IMR-90 (cell line): Measurements from ENCODE around the gene ZC2HC1B. TPM values are rescaled to one million over a fixed set of nuclear protein-coding genes. Genes with fewer than 3 reads are reported as not detected.

Experiments
- ATAC-seq: fragments of 200-7000 bp; cut with Tn5 transposase; 2 replicates; pipeline ENCODE4 v1.9.1; 2020; ENCODE audit warnings: low read depth, mild to moderate bottlenecking, moderate library complexity
- BruUV-seq: library from RNA; stranded (reverse); fragments of 400-500 nt; replicated peaks from 2 replicates; lab custom pipeline; 2021; lab: Mats Ljungman, UMichigan
- CTCF ChIA-PET: fragments of 300-600 bp; formaldehyde crosslinking; extraction: SDS; loops from one replicate; lab custom pipeline; 2021; ENCODE audit warnings: antibody characterized with exemption; lab: Yijun Ruan, JAX
- POLR2A ChIA-PET: fragments of 300-600 bp; sonication (Branson Sonifier 250); formaldehyde crosslinking; loops from one replicate; lab custom pipeline; 2022; ENCODE audit warnings: antibody characterized with exemption; ENCODE audit not compliant: unreplicated experiment; lab: Charles Lee
- DNase-seq: peaks from one replicate; pipeline ENCODE4 v3.0.0; 2013
- H2AFZ ChIP-seq: replicated peaks from 2 replicates; pipeline ENCODE3; 2013; ENCODE audit warnings: low read length, mild to moderate bottlenecking; ENCODE audit not compliant: poor library complexity
- H2AK5ac ChIP-seq: 2 replicates; pipeline ENCODE4 v1.6.1; 2013; ENCODE audit warnings: low read depth, low read length, inconsistent platforms
- H2AK9ac ChIP-seq: replicated peaks from 2 replicates; pipeline ENCODE3; 2013; ENCODE audit warnings: mild to moderate bottlenecking, low read depth, low read length, moderate library complexity; ENCODE audit not compliant: poor library complexity
- H2BK120ac ChIP-seq: 2 replicates; pipeline ENCODE4 v1.6.1; 2013; ENCODE audit warnings: low read depth, low read length, inconsistent platforms
- H2BK15ac ChIP-seq: 3 replicates; pipeline ENCODE4 v1.6.1; 2013; ENCODE audit warnings: low read depth, low read length, inconsistent platforms
- H2BK20ac ChIP-seq: 2 replicates; pipeline ENCODE4 v1.6.1; 2013; ENCODE audit warnings: low read depth, mild to moderate bottlenecking, inconsistent platforms, low read length, moderate library complexity
- H2BK5ac ChIP-seq: 2 replicates; pipeline ENCODE4 v1.6.1; 2013; ENCODE audit warnings: mild to moderate bottlenecking, low read depth, low read length, inconsistent platforms; ENCODE audit not compliant: poor library complexity, severe bottlenecking
- H3K14ac ChIP-seq: replicated peaks from 2 replicates; pipeline ENCODE4 v1.6.1; 2013; ENCODE audit warnings: low read depth, low read length, inconsistent platforms
- H3K18ac ChIP-seq: 2 replicates; pipeline ENCODE4 v1.6.1; 2013; ENCODE audit warnings: low read depth, low read length, control low read depth
- H3K23ac ChIP-seq: 2 replicates; pipeline ENCODE4 v1.6.1; 2013; ENCODE audit warnings: low read depth, low read length, inconsistent platforms
- H3K27ac ChIP-seq: 2 replicates; pipeline ENCODE4 v1.5.1; 2013; ENCODE audit warnings: mild to moderate bottlenecking, control low read depth, low read length; ENCODE audit not compliant: insufficient read depth
- H3K27me3 ChIP-seq: 2 replicates; pipeline ENCODE4 v1.6.1; 2013; ENCODE audit warnings: low read length; ENCODE audit not compliant: control insufficient read depth, insufficient read depth
- H3K36me3 ChIP-seq: 2 replicates; pipeline ENCODE4 v1.6.1; 2013; ENCODE audit warnings: low read length, mixed read lengths; ENCODE audit not compliant: control insufficient read depth, insufficient read depth
- H3K4ac ChIP-seq: 2 replicates; pipeline ENCODE4 v1.6.1; 2013; ENCODE audit warnings: low read depth, low read length, inconsistent platforms
- H3K4me1 ChIP-seq: 2 replicates; pipeline ENCODE4 v1.6.1; 2013; ENCODE audit warnings: low read length, mixed read lengths; ENCODE audit not compliant: control insufficient read depth, insufficient read depth
- H3K4me2 ChIP-seq: 2 replicates; pipeline ENCODE4 v1.6.1; 2013; ENCODE audit warnings: low read depth, mild to moderate bottlenecking, control low read depth, low read length, moderate library complexity
- H3K4me3 ChIP-seq: 2 replicates; pipeline ENCODE4 v1.5.1; 2013; ENCODE audit warnings: low read depth, mild to moderate bottlenecking, control low read depth, low read length, moderate library complexity; ENCODE audit not compliant: insufficient read depth
- H3K56ac ChIP-seq: 2 replicates; pipeline ENCODE4 v1.6.1; 2013; ENCODE audit warnings: low read length, inconsistent platforms; ENCODE audit not compliant: insufficient read depth; ENCODE audit errors: extremely low read depth
- H3K79me1 ChIP-seq, 2 experiments: 2 replicates each; pipeline ENCODE4 v1.6.1; 2013; ENCODE audit warnings: low read length in 2 of 2, inconsistent platforms in 1 of 2, low read depth in 1 of 2
- H3K9ac ChIP-seq: 2 replicates; pipeline ENCODE4 v1.6.1; 2013; ENCODE audit warnings: low read depth, low read length, control low read depth
- H3K9me1 ChIP-seq: 2 replicates; pipeline ENCODE4 v1.6.1; 2013; ENCODE audit warnings: low read length, inconsistent platforms; ENCODE audit not compliant: insufficient read depth
- H3K9me3 ChIP-seq: 2 replicates; pipeline ENCODE4 v1.6.1; 2013; ENCODE audit warnings: low read length; ENCODE audit not compliant: control insufficient read depth, insufficient read depth
- H4K20me1 ChIP-seq: 2 replicates; pipeline ENCODE4 v1.6.1; 2013; ENCODE audit warnings: low read length, inconsistent platforms; ENCODE audit not compliant: insufficient read depth
- H4K5ac ChIP-seq: 2 replicates; pipeline ENCODE4 v1.6.1; 2013; ENCODE audit warnings: mild to moderate bottlenecking, low read depth, low read length, control low read depth
- H4K8ac ChIP-seq, 2 experiments: 2 replicates each; pipeline ENCODE4 v1.6.1; 2013; ENCODE audit warnings: low read depth in 2 of 2, low read length in 2 of 2, control low read depth in 1 of 2, inconsistent platforms in 1 of 2
- H4K91ac ChIP-seq: 2 replicates; pipeline ENCODE4 v1.6.1; 2013; ENCODE audit warnings: low read depth, low read length, inconsistent platforms; ENCODE audit not compliant: insufficient read depth
- FOS ChIP-seq: fragments of 150-350 bp; IDR thresholded peaks from 2 replicates; pipeline ENCODE4 v1.6.1; 2016; ENCODE audit warnings: low read depth, low read length
- MAFK ChIP-seq: IDR thresholded peaks from 2 replicates; pipeline ENCODE4 v1.6.1; 2012; ENCODE audit warnings: low read depth, low read length, improper control_type of control experiment
- MAZ ChIP-seq: IDR thresholded peaks from 2 replicates; pipeline ENCODE4 v1.6.1; 2012; ENCODE audit warnings: low read depth, mild to moderate bottlenecking, low read length, improper control_type of control experiment, moderate library complexity, borderline replicate concordance
- MXI1 ChIP-seq: IDR thresholded peaks from 2 replicates; pipeline ENCODE4 v1.6.1; 2012; ENCODE audit warnings: low read depth, mild to moderate bottlenecking, low read length, moderate library complexity, borderline replicate concordance
- NFE2L2 ChIP-seq: fragments of 150-350 bp; IDR thresholded peaks from 2 replicates; pipeline ENCODE4 v1.6.1; 2016; ENCODE audit warnings: low read depth, mild to moderate bottlenecking, low read length
- POLR2A ChIP-seq: IDR thresholded peaks from 2 replicates; pipeline ENCODE4 v1.6.1; 2012; ENCODE audit warnings: mild to moderate bottlenecking, low read depth, low read length
- RAD21 ChIP-seq: IDR thresholded peaks from 2 replicates; pipeline ENCODE4 v1.6.1; 2012; ENCODE audit warnings: low read length, improper control_type of control experiment
- WGBS, 2 experiments: methylation state at CpG; one replicate each; pipeline versions ENCODE4 v1.1.5 to v1.1.7; 2013; ENCODE audit warnings: missing lambda C conversion rate in 2 of 2; ENCODE audit not compliant: insufficient read length in 1 of 2; ENCODE audit errors: extremely low coverage in 2 of 2; 5-methylcytosine and 5-hydroxymethylcytosine counted together
- dilution Hi-C: fragments of 300-500 bp; cut with HindIII; formaldehyde crosslinking; loops from one replicate; pipeline ENCODE4 v1.14.3; 2018; ENCODE audit warnings: low sequenced_read_pairs; ENCODE audit not compliant: unreplicated experiment
- in situ Hi-C: fragments of 300-500 bp; cut with MboI; formaldehyde crosslinking; loops from 3 replicates; pipeline ENCODE4 v1.14.3; 2019; ENCODE audit warnings: low sequenced_read_pairs, inconsistent platforms, mixed read lengths
- intact Hi-C: fragments of 100-400 bp; cut with micrococcal nuclease; formaldehyde crosslinking; loops from 2 replicates; pipeline ENCODE4 v1.10.0; 2022
- polyA plus RNA-seq, 3 experiments: library from polyadenylated mRNA; depleted of rRNA; stranded (reverse); fragments of >200 nt; gene quantifications; 2 replicates each; pipeline ENCODE4 v1.2.3, GENCODE V29; 2012; ENCODE audit warnings: low replicate concordance in 1 of 3
- total RNA-seq: library from RNA; depleted of rRNA; stranded (reverse); fragments of >200 nt; gene quantifications from 2 replicates; pipeline ENCODE4 v1.2.3, GENCODE V29; 2012
- TF ChIP-seq, protein P1 (sequence below): fragments of 150-350 bp; IDR thresholded peaks from 2 replicates; pipeline ENCODE4 v1.6.1; 2017; ENCODE audit warnings: mild to moderate bottlenecking, antibody characterized with exemption, low read length, low read depth
- TF ChIP-seq, protein P2 (sequence below): conservative IDR thresholded peaks from 2 replicates; pipeline ENCODE4 v1.5.1; 2012; ENCODE audit warnings: mild to moderate bottlenecking, low read depth, low read length, improper control_type of control experiment
- TF ChIP-seq, protein P3 (sequence below): fragments of 150-350 bp; IDR thresholded peaks from 2 replicates; pipeline ENCODE4 v1.6.1; 2016; ENCODE audit warnings: low read depth, mild to moderate bottlenecking, low read length, moderate library complexity, borderline replicate concordance

Gene ZC2HC1B
- total and polyA plus RNA-seq, 2 of the 4 experiments (the other 2 are of a cell fraction), result not detected

DNA sequence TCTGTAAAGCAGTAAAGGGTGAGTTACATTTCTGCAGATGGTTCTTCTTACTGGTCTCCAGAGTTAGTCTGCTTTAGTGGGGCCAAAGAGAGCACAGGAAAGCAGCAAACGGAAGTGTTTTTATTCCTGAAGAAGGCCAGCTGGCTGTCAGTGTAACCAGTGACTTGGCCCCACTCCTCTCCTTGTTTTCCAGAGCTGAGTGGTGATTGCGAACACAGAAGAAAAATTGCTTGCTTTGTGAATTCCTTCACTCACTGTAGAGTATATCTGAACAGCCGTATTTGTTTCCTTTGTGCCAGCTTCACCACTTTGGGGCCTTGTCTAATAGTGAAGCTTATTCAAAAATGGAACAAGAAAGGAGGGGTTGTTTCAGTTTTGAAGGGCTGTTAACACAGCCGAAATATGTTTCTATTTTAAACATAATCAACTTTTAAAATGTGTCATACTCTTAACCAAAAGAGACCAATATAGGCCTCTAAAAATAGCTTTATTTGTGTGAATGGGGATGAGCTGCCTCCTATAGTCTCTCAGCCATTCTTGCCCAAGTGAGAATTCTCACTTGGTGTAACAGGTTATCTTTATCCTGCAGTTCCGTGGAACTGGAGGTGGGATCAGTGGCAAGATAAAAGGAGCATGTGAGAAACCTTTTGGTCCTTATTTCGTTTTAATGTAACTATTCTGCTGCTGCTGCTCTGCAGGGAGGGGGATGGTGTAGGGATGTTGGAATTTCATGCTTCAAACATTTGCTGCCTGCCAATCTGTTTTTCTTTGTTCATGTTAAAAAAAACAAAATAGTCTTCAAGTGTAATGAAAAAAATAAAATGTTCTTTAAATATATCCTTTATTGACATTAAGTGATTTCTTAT is 37.8 kb downstream of the ZC2HC1B start (continued):
- TF ChIP-seq, protein P1, sequence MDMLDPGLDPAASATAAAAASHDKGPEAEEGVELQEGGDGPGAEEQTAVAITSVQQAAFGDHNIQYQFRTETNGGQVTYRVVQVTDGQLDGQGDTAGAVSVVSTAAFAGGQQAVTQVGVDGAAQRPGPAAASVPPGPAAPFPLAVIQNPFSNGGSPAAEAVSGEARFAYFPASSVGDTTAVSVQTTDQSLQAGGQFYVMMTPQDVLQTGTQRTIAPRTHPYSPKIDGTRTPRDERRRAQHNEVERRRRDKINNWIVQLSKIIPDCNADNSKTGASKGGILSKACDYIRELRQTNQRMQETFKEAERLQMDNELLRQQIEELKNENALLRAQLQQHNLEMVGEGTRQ, result no peak
- TF ChIP-seq MAFK, result no peak

DNA sequence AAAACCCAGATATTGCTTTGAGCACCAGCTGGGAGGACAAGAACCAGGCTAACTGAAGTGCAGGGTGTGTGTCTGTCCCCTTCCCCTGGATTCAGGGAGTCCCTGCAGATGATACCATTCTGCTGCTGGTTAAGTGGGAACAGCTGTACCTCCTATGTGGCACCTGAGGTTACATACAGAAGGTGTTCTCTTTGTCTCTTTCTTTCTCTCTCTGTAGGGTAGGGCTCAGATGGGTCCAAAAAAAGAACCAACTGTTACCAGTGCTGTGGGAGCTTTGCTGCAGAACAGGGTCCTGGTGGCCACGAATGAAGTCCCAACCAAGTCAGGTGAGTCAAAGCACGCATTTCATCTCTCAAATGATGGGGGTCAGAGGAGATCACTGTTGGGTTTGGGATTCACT is 38.6 kb downstream of the ZC2HC1B start:
- in situ Hi-C loops, result no loop called here
- Histone ChIP-seq H2BK5ac (no peak overlapping the region), H2BK15ac (no peak overlapping the region), H4K5ac (peak overlapping the region; percentile 81; the same call in 1 of the 2 replicates), H3K18ac (peak overlapping the region; percentile 71), H3K4me3 (no peak overlapping the region), H2BK20ac (no peak overlapping the region), H3K56ac (no peak overlapping the region), H3K4me2 (no peak overlapping the region; the same call in 1 of the 2 replicates), H3K27me3 (no peaks in the 10 kb centered on the region), H3K27ac (peak overlapping the region; percentile 60; the same call in 1 of the 2 replicates), H2AK5ac (no peak overlapping the region; the same call in 1 of the 2 replicates), H4K91ac (no peak overlapping the region), H3K9me1 (peaks cover 4% of the 10 kb centered on the region), H2AFZ (no peak overlapping the region), H3K4me1 (peaks cover 7% of the 10 kb centered on the region), H3K36me3 (no peaks in the 10 kb centered on the region), H3K9ac (no peak overlapping the region), H3K14ac (peak overlapping the region; percentile 22; the same call in 1 of the 2 replicates), H3K4ac (0 out of 2 replicates have a peak overlapping the region, but pooled peaks have one; percentile 3), H3K79me1 (no peaks in the 10 kb centered on the region), H4K8ac (no peak overlapping the region), H3K23ac (no peak overlapping the region), H3K9me3 (no peaks in the 10 kb centered on the region), H2AK9ac (no peak overlapping the region), H2BK120ac (no peak overlapping the region), H4K20me1 (no peaks in the 10 kb centered on the region)
- WGBS, 2 experiments, result no CpG with 5 or more reads among the region's 2 CpGs
- ChIA-PET CTCF (interaction anchor here (0.6 kb wide), 1 partner anchor 225 kb away, joined by 4 read pairs; no protein-coding TSS in a partner anchor), POLR2A (no interaction called here)
- dilution Hi-C loops, result no loop called here
- intact Hi-C loops, result no loop called here
- DNase-seq (no peak), ATAC-seq (no peak)
- no TSS peak for BruUV-seq
- TF ChIP-seq POLR2A, result no peak
- TF ChIP-seq, protein P1, result no peak
- TF ChIP-seq FOS, result no peak
- no peak for TF ChIP-seq RAD21
- TF ChIP-seq NFE2L2, result no peak
- TF ChIP-seq, protein P2, sequence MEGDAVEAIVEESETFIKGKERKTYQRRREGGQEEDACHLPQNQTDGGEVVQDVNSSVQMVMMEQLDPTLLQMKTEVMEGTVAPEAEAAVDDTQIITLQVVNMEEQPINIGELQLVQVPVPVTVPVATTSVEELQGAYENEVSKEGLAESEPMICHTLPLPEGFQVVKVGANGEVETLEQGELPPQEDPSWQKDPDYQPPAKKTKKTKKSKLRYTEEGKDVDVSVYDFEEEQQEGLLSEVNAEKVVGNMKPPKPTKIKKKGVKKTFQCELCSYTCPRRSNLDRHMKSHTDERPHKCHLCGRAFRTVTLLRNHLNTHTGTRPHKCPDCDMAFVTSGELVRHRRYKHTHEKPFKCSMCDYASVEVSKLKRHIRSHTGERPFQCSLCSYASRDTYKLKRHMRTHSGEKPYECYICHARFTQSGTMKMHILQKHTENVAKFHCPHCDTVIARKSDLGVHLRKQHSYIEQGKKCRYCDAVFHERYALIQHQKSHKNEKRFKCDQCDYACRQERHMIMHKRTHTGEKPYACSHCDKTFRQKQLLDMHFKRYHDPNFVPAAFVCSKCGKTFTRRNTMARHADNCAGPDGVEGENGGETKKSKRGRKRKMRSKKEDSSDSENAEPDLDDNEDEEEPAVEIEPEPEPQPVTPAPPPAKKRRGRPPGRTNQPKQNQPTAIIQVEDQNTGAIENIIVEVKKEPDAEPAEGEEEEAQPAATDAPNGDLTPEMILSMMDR, result no peak
- TF ChIP-seq MAZ, result no peak
- TF ChIP-seq MXI1, result no peak
- TF ChIP-seq, protein P3, sequence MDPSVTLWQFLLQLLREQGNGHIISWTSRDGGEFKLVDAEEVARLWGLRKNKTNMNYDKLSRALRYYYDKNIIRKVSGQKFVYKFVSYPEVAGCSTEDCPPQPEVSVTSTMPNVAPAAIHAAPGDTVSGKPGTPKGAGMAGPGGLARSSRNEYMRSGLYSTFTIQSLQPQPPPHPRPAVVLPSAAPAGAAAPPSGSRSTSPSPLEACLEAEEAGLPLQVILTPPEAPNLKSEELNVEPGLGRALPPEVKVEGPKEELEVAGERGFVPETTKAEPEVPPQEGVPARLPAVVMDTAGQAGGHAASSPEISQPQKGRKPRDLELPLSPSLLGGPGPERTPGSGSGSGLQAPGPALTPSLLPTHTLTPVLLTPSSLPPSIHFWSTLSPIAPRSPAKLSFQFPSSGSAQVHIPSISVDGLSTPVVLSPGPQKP, result no peak
